CD4-positive, alpha-beta T cell treated with Interleukin-4 for 4 hours (primary cell): ENCODE measurements around the gene IFITM1.
A peak's percentile ranks its signal among the peaks of the same experiment; 100 is the strongest.
"Not testable (repeated sequence)": the region's sequence is repeated elsewhere in the genome, so short reads cannot be mapped to it uniquely, and the experiment has no call there.

ENCODE experiments used
- DNase-seq: peaks from one replicate; pipeline ENCODE4 v3.0.0-alpha.2; 2020

Gene IFITM1

DNA sequence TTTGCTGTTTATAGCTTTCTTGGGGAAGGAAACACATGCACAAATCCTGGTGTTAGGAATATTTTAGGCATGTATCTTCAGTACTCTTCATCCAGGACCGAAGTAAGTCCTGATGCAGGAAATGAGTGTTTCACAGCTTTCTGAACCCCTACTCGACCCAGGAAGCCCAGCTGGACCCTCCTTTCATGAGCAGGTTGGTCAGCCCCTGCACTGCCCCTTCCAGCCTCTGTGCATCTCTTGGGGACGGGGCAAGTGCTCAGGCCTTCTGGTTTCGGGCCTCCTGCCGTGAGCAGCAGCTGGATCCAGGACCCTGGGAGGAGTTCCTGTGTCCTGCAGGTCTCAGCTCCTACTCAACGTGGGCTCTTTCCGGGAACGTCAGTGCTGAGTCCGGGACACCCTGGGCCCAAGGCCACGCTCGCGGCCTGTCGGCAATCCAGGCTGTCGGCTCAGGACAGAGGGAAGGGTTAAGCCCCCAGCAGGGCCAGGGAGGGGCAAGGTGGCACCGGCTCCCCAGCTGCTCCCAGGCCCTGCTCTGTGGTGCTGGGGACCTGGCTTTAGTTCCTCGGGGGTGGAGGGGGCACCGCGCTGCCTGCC is 3.8 kb upstream of the IFITM1 start:
- not testable (repeated sequence) for DNase-seq

DNA sequence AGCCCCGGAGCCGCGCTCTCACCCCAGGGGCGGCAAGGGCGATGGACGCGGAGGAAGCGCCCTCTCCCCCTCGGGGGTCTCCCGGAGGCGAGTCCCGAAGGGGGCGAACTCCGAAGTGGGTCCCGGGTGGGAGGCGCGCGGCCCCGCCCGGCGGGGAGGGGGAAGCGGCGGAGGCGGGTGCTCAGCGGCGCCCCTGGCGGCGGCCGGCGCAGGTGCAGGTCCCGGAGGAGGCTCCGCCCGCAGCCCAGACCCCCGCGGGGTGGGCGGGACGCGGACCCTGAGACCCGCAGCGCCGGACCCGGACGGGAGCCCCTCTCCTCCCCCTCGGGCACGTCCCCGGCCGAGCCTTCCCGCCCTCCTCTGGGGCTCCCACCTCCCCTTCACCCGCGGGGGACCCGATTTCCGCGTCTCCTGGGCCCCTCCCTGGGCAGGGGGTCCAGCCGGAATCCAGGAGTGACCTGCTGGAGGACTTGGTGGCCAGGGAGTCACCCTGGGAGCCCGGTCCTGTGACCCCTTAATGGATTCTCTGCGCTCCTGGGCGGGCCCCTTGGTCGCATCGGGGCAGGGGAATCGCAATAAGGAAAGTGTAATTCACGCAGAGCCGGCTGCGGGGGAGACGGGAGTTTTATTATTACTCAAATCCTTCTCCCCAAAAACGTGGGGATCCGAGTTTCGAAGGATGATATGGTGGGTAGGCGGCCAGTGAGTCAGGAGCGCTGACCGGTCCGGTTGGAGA is 2.7 kb upstream of the IFITM1 start:
- DNase-seq, result not testable (repeated sequence)

GRCh38 chr11:312092-312816 is 1.6 kb upstream of the IFITM1 start:
- no peak for DNase-seq

- DNase-seq, result no peak
Observed at GRCh38 chr11:313304-313786, 495 bp upstream of the IFITM1 start.

- DNase-seq, result not testable (repeated sequence)
Observed at GRCh38 chr11:314554-314875, 675 bp downstream of the IFITM1 start.

- DNase-seq, result no peak
Observed at GRCh38 chr11:315051-315481, 1.2 kb downstream of the IFITM1 start.

GRCh38 chr11:315516-315994 is 1.7 kb downstream of the IFITM1 start:
- no peak for DNase-seq

DNA sequence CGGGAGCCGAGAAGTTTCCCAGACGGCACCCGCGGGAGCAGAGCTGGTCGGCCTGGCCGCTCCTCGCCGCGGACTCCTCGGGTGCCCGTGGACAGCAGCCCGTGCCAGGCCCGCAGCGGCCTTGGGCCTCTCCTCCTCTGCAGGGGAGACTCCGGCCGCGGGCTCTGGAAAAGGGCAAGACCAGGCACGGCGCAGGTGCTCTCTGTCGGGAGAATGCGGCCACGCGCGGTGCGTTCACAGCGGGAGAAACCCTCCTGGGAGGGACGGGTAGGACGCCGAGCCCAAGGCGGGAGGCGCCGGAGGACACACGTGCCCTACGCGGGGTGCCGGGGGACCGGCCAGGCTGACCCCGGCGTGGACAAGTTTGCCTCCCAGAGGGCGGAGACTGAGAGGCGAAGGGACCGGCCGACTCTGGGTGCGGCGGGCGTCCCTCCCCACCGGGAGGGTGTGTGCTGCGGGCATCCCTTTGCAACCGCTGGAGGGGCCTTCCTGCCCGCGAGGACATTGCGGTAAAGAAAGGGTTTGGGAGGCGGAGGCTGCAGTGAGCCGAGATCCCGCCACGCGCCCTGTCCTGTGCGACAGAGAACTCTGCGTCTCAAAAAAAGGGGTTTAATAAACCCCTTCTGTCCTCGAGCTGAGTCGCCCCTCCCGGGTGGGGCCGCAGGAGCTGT is 2.3 kb downstream of the IFITM1 start:
- DNase-seq, result peak; percentile 37

DNA sequence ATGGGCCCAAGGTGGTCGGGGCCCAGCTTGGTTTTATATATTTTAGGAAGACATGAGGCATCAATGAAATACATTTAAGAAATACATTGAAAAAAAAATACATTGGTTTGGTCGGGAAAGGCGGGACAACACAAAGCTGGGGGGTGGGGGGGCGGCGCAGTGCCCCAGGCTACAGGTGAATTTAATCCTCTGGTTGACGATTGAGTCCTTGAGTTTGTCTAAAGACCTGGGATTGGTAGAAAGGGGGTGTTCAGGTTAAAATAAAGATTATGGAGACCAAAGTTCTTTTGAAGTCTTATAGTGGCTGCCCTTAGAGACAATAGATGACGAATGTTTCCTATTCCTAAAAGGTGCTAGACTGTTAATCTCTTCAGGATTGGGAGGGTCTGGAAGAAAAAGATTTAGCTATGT is 3.1 kb downstream of the IFITM1 start:
- DNase-seq, result peak; percentile 69

- not testable (repeated sequence) for DNase-seq
Observed at GRCh38 chr11:317668-318404, 4.0 kb downstream of the IFITM1 start.

GRCh38 chr11:318405-319120 is 4.7 kb downstream of the IFITM1 start:
- not testable (repeated sequence) for DNase-seq

GRCh38 chr11:319121-319887 is 5.5 kb downstream of the IFITM1 start:
- not testable (repeated sequence) for DNase-seq

DNA sequence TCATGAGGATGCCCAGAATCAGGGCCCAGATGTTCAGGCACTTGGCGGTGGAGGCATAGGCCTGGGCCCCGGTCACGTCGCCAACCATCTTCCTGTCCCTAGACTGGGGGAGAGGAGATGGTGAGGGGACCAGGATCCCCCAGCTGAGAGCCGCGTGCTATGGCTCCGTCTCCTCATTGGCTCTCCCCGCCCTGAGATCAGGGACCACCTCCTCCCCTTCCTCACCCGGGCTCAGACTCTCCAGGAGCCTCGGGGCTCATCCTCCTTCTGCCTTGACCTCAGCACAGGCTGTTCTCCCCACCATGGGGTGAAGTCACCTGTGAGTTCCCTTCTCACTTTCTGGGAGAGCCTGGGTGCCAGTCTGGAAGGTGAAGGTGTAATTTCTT is 6.0 kb downstream of the IFITM1 start:
- not testable (repeated sequence) for DNase-seq

DNA sequence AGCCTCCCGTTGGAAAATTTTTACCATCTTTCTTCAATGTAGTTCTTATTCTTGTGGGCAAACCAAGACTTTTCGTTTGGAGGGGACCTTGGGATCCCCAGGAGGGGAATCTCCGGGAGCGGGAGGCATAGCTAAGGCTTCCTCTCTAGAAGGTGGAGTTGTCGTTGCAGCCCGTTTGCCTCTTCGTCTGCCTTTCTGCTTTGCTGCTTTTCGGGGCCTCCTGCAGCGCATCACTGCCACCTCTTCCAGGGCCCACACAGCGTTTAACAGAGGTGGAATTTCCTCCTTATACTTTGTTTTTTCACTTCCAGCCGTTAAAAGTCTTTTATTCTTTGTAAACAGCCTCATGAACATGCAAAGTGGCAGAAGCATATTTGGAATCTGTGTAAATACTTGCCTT is 10.3 kb downstream of the IFITM1 start:
- no peak for DNase-seq

DNA sequence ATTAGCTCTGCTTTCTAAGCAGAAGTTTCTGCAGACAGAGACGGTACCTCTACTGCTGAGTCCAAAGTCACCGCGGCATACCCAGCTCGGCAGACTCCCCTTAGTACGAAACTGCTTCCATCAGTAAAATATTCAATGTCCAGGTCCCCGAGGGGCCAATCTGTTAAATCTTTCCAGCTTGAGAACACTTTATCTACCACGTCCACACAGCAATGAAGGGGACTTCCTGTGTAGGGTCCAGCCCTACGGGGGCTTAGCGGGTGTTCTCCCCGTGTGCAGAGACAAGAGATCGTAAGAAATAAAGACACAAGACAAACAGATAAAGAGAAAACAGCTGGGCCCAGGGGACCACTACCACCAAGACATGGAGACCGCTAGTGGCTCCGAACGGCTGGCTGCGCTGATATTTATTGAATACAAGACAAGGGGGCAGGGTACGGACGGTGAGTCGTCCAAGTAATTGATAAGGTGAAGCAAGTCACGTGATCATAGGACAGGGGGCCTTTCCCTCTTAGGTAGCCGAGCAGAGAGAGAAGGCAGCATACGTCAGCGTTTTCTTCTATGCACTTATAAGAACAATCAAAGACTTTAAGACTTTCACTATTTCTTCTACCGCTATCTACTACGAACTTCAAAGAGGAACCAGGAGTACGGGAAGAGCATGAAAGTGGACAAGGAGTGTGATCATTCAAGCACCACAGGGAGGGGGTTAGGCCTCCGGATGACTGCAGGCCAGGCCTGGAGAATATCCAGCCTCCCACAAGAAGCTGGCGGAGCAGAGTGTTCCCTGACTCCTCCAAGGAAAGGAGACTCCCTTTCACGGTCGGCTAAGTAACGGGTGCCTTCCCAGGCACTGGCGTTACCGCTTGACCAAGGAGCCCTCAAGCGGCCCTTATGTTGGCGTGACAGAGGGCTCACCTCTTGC is 11.0 kb downstream of the IFITM1 start:
- not testable (repeated sequence) for DNase-seq

- DNase-seq, result no peak
Observed at GRCh38 chr11:325796-326591, 12.2 kb downstream of the IFITM1 start.

GRCh38 chr11:326592-326841 is 12.7 kb downstream of the IFITM1 start:
- DNase-seq, result no peak

DNA sequence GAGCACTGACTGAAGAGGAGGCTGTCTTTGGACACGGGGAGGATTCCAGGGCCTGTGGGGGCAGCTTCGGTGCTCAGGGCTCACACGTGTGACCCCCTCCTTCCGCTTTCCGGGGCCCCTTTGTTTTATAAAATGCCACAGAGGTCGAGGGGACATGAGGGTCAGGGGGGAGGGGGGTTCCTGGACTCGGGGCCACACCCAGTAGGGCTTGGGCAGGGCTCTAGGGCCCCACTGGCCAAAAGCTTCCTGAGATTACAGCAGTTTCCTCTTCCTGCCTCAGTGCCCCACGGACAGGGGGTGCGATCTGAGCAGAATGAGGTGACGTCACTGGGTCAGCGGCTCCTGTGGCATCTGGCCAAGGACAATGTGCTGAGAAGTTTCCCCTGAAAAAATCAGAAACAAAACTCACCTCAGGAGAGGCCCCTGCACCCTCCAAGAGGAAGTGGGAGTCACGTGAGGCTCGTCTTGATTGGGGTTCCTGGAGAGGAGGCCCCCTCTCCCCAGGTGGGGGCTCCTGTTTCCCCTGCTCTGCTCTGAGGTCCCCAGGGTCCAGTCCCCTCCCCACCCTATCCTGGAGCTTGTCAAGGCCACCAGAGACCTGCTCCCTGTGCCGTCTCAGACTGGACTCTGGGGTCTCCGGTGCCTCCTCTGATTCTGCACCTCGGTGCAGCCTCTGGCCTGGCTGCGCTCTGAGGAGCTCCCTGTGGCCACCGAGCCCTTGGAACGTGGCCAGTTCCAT is 13.2 kb downstream of the IFITM1 start:
- peak; percentile 64 for DNase-seq

- no peak for DNase-seq
Observed at GRCh38 chr11:327581-327923, 13.7 kb downstream of the IFITM1 start.
